GM10847 (cell line): ENCODE results near the gene MED16.

ENCODE experiments used
- POLR2A ChIP-seq: IDR thresholded peaks from 2 replicates; pipeline ENCODE4 v1.6.1; 2011; ENCODE audit not compliant: insufficient read length; ENCODE audit errors: extremely low read depth

Gene MED16

DNA sequence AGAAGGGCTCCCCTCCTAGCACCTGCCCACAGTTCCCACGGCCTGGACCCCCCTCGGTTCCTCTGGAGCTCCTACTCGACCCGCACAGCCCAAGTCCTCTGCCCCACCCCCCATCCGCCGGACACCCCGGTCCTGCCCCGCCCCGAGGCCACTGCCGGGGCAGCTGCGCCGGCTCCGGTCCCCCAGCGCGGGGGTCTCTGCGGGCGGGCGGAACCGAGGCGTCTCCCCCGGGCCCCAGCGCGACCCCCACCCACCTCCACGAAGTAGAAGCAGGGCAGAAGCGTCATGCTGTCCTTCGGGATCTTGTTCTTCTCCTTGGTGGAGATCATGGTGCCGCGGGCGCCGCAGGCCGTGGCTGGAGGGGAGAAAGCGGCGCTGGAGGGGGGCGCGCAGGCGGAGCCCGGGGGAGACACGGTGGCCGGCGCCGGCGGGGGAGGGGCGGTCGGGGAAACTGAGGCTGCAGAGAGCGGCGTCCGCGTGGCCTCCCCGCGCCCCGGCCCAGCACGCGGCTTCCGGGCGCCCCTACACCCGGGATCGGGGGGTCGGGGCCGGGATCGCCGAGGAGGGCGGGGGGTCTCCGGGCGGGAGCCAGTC, 71.7 kb downstream of the MED16 start:
- no peak for TF ChIP-seq POLR2A
